Activated CD8-positive, alpha-beta memory T cell treated with anti-CD3 and anti-CD28 coated beads for 48 hours (primary cell): Measurements from ENCODE around the gene KCNG1.

Experiments
- DNase-seq, 3 experiments: peaks; one replicate each; pipeline ENCODE4 v3.0.0-alpha.2; 2020; ENCODE audit warnings: low read depth in 2 of 3, low spot score in 2 of 3

The KCNG1 gene

DNA sequence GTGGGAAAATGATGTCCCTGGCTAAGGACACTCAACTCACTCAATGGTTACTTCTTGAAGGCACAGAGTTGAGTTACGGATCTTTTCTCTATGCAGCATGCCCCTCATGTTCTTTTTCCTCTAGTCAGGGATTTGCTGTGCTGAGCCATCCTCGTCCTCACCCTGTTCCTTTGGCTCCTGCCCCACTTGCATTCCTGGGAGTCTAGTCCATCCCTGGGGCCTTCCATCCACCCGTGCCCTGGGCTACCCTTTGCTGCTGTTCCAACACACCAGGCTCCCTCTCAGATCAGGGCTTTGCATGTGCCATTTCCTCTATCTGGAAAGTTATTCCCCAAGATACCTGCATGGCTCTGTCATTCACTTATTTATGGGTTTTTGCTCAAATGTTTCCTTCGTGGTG lies 13.3 kb upstream of the KCNG1 start:
- DNase-seq = no peak

DNA sequence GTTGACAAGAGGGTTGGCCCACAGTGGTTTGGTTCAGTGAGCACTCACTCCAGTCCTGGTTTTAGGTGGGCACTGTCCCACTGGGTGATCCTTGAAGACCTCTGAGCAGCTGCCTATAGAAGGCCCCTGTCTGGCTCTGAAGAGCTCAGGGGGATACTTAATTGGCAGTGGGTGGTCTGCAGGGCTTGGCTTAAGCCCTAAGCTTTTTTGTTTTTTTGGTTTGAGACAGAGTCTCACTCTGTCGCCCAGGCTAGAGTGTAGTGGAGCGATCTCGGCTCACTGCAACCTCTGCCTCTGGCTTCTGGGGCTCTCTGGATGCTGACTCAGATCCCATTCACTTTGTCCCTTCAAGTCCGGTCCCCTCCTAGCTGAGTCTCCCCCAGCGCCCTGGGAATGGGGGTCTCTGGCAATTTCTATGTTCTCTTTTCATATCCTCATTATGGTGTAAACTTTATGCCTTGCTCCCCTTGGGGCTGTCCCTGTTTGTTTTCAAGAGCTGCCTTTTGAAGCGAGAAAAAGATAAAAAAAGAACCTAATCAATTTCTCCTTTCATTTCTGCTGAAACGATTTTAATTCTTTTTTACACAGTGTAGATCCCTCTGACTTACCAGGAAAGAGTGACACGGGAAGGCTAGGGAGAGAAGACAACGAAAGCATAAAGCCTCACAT lies 12.2 kb upstream of the KCNG1 start:
- no peak for DNase-seq

DNA sequence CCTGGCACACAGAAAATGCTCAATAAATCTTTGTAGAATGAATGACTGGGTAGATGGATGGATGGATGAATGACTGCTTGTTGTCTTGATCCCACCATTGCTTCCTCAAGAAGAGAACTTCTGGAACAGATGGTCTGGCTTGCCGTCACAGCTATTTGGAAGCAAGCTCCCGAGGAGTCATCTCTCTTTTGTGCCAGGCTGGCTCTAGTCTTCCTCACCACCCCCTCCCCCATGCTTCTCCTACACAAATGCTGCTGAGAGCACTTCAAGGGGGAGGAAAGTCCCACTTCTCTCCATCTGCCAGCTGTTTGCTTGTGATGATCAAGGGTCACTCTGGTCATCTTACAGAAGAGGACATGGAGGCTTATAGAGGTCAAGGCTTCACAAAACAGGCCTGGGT lies 11.6 kb upstream of the KCNG1 start:
- no peak for DNase-seq

DNA sequence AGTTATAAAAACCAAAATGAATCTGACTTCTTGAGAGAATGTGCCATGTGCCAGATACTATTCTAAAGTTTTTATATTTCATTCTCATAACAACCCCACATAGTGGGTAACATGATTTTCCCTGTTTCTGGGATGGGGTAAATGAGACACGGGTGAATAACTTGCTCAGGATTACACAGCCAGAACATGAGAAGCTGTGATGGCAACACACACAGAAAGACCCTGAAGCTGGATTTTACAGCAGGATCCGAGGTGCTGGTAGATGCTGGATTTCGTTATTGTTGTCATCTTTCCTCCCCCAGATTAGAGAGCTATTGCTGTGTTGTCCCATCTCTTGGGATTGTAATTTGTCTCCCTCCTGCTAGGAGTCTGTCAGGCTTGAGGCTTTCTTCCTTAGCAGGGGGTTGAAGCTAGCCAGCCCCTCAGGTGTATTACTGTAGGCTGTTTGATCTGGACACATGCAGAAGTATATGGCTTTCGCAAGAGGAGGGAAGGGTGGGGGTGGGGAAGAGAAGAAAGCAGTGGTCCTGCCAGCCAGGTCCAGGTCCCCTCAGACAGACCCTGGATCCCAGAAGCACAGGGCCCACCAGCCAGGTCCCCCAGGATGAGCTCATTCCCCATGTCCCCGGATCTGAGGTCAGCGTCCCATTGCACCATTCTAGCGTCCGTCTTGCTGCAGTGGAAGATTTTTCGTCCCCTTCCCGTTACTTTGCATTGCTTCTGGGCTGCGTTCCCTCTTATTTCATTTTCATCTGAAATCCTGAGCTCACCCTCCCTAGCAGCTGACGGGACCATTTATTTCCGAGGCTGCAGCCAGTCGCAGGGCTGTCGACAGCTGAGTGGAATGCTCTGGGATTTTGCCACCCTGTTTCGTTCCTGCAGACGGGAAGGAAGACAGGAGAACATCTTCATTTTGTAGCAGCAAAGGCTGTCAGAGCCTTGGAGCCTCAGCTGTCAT lies 7.3 kb upstream of the KCNG1 start:
- no peak for DNase-seq

DNA sequence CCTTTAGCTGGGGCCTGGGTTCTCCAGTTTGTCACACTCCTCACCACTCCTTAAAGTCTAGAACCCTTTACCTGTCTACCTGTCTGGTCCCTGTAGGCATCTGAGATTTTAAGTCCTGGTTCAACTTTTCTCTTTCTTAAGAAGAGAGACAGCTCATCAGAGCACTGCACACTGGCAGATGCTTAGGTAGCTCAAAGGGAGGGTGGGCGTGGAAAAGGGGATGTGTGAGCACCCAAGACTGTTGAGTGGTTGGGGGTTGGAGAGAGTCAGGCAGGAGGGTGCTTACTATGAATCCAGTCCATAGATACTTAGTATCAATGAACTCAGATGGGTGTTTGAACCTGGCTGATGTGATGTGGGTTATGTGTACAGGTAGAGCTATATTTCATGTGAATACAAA lies 6.6 kb upstream of the KCNG1 start:
- no peak for DNase-seq

DNA sequence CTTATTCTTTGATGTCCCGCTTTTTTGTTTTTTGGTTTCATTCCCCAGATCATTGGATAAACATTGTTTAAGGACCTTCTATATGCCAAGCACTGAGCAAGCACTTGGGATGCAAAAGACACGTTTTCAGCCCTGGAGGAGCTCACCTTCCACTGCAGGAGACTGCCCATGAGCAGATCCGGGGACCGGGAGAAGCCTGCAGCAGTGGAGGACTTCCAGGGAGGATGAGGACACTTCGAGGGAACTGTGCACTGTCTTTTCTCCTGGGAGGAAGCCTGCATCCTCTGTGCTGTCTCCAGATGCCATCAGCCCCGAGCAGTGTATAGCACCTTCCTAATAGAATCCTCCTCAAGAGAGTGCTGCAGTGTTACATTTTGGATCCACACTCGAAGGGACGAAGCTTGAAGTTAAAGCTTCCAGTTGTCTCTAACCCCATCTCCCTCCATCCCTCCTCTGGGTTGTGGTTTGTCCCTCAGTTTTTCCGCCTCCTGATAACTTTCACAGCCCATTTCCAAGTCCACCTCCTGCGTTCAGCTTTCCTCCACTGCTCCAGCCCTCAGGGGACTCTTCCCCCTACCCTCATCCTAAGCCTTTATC lies 5.8 kb upstream of the KCNG1 start:
- DNase-seq = no peak

DNA sequence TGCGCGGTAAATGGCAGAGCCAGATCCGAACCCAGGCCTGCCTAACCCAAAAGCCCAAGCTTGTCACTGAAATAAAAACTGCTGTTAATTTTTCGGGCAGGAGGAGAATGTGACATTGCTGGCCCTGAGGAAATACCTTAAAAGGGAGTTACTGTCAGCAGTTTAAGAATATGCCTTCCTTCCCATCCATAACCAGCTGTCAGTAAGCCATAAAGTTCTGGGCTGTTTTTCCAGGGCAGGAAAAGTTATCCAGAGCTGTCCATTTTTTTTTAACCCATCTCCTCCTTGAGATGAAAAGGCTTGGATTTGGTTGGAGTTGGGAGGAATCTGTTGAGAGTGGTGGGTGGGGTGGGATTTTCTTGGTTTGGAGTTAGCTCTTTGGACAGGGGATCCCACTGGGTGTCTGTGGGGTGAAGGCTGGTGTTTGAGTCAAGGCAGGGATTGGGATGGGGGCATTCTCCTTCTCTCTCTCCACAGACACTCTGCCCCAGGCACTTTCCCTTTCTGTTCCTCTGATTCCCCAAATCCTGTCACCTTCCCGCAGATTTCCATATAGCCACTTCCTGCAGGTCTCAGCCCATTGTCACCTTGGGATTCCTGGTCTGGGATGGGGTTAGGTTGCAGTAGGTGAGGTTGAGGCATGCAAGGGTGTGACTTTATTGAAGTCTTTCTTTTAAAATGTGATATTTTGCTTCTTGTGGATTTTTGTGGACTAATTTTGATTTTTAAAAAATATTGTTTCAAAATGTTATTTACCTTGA lies 4.3 kb upstream of the KCNG1 start:
- DNase-seq = no peak

DNA sequence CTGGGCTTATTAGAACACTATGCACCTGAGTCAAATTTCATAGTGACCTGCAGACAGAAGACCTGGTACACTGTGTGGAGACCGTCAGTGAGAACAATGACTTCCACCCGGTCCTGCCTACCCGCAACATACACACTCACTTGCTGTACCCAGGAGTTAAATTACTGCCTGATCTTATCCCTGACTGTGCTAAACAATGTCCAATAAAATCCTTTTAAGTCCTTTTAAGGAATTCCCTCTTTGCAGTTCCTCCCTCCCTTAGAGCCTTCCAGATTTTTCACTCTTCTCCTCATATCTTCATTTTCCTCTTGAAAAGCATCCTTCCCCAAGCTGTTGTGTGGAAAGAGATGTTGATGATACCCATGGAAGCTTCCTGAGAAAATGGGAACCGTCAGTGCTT lies 3.4 kb upstream of the KCNG1 start:
- DNase-seq = no peak

DNA sequence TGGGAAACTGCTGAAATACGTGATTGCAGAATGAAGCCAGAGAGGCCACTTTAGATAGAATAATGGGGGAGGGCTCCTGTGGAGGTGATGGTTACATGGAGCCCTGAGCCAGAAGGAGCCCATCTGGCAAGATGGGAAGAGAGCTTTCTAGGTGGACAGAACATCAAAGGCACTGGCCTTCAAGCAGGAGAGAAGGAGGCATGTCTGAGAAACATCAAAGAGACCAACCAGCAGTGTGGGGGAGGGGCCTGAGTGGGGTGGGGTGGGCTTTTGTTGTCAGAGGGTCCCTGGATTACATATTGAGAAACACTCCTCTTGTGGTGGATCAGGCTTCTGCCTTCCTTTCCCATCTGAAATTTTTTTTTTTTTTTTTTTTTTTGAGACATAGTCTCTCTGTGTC lies 1.9 kb upstream of the KCNG1 start:
- DNase-seq = no peak

DNA sequence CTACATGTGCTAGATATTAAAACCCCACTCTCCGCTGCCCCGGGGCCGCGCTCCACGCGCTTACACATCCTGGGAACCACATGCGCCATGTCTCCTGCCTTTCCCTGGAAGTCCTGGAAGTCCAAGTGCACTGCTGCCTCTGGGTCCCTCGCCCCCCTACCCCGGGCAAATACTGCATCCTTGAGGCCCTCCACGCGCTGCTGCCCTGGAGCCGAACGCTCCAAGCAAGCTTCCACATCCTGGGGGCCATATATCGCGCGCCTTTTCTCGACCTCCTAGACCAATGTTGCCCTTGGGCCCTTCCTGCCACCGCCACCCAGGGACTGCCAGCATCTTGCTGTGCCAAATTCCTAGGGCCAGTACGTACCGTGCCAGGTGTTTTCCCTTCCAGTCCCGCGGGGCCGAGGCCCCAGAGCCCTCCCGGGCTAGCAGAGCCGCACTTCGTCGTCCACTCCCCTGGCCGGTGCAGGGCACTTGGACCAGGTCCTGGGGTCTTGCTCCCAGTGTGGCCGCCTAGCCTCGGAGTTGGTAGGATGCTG lies 779 bp upstream of the KCNG1 start:
- DNase-seq = no peak

DNA sequence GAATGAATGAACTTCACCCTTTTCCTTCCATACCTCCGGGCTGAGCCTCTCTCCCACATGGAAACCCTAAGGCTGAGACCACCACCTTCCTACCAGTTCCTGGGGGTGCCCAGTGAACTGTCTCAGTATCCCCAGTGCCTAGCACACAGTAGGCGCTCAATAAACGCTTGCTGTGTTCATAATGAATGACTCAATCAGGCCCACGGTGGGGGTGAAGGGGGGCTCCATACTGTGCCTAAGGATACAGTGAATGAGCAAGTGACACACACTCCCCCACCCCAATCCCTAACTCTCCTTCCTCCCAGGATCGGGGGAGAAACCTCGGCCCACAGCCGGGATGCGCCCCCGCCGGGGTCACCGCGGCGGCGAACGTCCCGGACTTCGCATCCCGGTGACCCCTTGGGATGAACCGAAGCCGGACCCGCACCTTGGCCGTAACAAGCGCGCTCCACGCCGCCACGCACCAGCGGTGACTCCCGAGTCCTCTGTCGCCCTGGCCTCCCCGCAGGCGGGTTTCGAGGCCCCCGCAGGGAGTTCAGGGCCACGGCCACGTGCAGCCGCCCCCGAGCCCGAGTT lies 592 bp downstream of the KCNG1 start:
- DNase-seq = no peak

DNA sequence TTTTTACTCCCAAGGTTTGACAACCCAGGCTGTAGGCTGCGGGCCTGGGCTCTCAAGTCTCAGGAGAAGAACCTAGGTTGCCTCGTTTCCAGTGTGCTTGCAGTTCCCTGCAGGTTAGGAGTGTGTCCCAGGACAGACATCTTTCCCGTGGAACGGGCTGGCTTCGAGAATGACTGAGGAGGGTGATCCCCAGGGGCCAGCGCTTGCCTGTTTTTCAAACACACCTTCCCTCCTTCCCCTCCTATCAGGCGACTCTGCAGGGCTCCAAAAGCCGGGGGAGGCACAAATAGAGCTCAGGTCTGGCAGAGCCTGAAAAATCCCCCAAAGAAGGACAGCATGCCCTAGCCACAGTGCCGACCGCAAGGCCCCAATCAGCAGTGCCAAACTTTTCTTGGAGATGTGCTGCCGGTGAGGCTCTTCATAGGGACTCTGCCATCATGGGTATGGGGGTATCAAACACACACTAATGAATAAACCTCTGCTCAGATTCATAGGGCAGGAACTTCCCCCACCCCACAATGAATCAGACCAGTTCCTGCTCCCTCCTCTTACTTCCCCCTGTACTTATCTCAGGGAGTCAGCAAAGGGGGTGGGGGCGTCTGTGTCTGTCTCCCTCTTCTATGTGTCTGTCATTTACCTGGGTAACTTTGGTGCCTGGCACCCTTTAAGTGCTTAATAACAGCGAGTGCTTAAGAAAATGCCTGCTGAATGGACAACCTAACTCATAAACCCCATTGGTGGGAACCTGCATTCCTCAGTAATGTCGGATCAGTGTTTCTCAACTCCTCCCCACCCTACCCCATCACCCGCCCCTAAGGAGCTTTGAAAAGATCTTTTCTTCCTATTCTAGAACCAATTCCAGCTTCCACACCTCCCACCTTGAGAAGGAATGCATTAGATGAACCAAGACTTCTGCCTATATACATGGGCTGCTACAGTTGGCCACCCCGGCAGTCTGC lies 1.6 kb downstream of the KCNG1 start:
- no peak for DNase-seq

DNA sequence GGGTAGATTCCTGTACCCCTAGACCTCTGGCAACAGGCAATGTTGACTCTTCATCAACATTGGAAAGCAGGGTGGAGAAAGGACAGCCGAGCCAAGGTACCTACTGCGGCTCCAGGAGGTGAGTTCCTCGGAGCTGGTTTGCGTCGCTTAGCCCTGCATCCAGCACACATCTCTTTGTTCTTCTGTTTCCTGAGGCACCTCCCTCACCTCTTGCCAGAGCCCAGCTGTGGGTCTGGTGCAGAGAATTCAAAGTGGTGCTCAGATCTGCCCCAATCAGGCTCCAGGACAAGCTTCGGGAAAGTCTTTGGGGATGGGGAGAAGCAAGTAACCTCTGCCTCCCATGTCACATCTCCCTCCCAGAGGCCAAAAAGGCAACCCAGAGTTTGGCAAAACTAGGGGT lies 2.2 kb downstream of the KCNG1 start:
- no peak for DNase-seq

DNA sequence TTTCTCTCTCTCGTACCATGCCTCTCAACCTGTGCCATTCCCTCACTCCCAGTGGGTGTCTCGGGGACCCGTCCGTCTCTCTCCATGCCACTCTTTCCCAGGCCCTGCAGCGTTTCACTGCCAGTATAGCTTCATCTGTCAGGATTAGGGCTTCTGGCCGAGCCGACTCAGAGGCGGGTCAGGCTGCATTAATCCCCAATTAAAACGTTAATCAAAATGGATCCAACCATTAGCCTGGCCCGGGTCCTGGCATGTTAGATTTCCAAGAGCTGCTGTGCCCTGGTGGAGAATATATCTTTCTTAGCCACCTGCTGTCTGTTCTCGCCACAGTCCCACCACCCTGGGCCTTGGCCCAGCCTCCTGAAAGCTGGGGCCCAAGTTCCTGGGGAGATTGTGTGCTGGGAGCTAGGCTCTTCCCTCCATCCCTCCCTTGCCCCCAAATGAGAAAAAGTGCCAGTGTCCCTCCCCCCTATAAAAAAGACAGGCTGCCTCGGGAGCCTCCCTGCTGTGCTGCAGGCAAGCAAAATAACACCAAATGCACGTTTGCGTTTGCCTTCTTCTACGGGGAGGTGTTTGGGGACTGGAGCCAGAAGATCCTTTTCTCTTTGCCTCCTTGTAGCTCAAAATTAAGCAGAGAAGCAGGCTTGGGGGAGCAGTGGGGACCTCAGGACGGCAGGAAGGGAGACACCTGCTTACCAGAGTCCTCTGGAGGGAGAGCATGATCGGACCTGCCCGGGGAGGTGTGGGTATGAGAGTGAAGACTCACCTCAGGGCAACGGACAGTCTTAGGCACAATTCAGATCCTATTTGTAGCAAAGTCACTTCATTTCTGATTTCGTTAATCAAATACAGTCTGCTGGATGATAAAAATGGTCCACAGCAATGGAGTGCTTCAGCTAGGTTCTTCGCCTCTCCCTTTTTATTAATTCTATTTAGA lies 3.0 kb downstream of the KCNG1 start:
- DNase-seq = no peak

DNA sequence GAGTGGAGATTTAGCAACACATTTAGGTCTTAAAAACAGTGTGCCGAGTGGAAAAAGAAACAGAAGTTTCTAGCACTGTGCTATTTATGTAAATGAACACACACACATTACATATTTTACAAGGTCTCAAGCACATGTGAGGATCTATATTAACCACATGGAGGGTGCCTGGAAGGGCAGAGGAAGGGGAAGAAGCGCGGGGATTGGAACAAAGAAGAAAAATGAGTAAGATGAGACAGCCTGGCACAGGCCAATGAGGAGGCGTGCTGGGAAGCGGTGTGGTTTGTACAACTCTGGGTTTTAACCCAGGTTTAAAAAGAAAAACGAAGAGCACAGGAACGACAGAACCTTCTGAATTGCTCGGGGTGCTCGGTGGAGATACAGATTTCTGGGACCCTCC lies 5.7 kb downstream of the KCNG1 start:
- no peak for DNase-seq

DNA sequence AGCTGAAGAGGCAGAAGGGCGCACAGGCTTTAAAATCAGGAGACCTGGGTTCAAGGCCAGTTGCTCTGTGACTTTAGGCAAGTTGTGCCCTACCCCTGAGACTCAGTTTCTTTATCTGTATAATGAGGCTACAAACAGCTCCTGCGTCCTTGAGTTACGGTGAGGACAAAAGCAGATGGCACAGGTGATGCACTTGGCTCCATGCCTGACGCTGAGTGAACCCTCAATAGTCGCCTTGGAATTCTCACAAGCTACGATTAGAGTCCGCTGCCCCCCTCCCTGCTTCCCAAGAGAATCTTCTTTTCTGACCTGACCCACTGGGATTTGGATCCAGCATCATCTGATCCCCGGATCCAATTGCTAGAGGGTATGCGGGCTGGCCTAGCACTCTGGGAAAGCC lies 6.4 kb downstream of the KCNG1 start:
- DNase-seq = no peak

DNA sequence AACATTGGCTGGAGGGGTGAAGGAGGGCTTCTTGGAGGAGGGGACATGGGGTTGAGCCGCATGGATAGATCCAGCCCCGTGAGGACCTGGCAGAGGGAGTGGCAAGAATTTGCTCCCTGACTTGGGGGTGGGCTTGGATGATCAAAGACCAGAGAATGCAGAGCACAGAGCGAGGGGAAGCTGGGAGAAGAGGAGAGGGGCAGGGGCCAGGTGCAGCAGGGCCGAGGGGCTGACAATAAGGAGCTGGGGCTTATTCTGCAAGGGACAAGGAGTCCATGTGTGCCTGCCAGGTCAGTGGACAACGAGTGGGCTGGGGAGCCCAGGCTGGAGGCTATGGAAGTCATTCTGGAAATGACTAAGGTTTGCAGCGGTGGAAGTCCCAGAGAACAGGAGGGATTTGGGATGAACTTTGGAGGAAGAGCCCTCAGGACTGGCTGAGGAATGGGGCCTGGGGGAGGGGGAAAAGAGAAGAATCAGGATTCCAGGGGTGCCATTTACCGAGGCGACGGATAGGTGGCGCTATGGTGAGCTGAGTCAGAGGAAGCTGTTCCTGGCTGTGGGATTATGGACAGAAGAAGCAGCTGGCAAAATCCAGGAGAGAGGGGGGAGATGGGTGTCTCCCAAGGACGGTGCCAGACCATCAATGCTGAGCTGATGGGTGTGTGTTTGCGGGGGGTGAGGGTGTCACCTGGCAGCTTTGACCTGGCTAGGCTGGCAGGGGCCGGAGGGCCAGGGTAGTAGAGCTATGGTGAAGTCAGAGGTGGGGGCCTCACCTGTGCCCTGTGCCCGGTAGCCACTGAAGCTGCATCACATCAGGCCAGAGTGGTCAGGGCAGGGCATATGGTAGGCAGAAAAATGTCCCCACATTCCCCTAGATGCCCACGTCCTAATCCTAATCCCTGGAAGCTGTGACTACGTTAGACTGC lies 7.8 kb downstream of the KCNG1 start:
- DNase-seq = no peak
